Neural progenitor cell (in vitro differentiated cells): Measurements from ENCODE around the gene NEK6. TPM values are rescaled to one million over a fixed set of nuclear protein-coding genes. Genes with fewer than 3 reads are reported as not detected.
A peak's percentile ranks its signal among the peaks of the same experiment; 100 is the strongest.

ENCODE experiments used
- DNase-seq: peaks from one replicate; pipeline ENCODE4 v3.0.0-alpha.2; 2016; ENCODE audit warnings: low spot score
- H2AFZ ChIP-seq: fragments of 200-600 bp; sonication (generic); replicated peaks from 2 replicates; pipeline ENCODE4 v1.6.1; 2016; ENCODE audit warnings: antibody characterized with exemption
- H3F3A ChIP-seq: fragments of 200-600 bp; sonication (generic); 2 replicates; pipeline ENCODE4 v1.6.1; 2016; ENCODE audit warnings: antibody characterized with exemption, low read depth
- H3K27ac ChIP-seq: fragments of 200-600 bp; sonication (generic); 2 replicates; pipeline ENCODE4 v1.5.1; 2016; ENCODE audit warnings: mild to moderate bottlenecking
- H3K27me3 ChIP-seq: fragments of 200-600 bp; sonication (generic); 2 replicates; pipeline ENCODE4 v1.6.1; 2016; ENCODE audit warnings: mild to moderate bottlenecking, moderate library complexity
- H3K36me3 ChIP-seq: fragments of 200-600 bp; sonication (generic); 2 replicates; pipeline ENCODE4 v1.5.1; 2016
- H3K4me1 ChIP-seq: fragments of 200-600 bp; sonication (generic); 2 replicates; pipeline ENCODE4 v1.6.1; 2016; ENCODE audit warnings: mixed run types
- H3K4me2 ChIP-seq: fragments of 200-600 bp; sonication (generic); 2 replicates; pipeline ENCODE4 v1.6.1; 2016
- H3K4me3 ChIP-seq: fragments of 200-600 bp; sonication (generic); 2 replicates; pipeline ENCODE4 v1.5.1; 2016
- H3K79me2 ChIP-seq: fragments of 200-600 bp; sonication (generic); 2 replicates; pipeline ENCODE4 v1.6.1; 2016; ENCODE audit warnings: low read depth
- H3K9ac ChIP-seq: fragments of 200-600 bp; sonication (generic); 2 replicates; pipeline ENCODE4 v1.6.1; 2016
- H3K9me3 ChIP-seq: fragments of 200-600 bp; sonication (generic); 2 replicates; pipeline ENCODE4 v1.5.1; 2016; ENCODE audit warnings: low read depth
- H4K20me1 ChIP-seq: fragments of 200-600 bp; sonication (generic); 2 replicates; pipeline ENCODE4 v1.6.1; 2016; ENCODE audit warnings: low read depth
- H3K27ac Mint-ChIP-seq: 3 replicates; pipeline ENCODE4 v1.8.0; 2021; ENCODE audit warnings: mixed read lengths
- H3K27me3 Mint-ChIP-seq: 2 replicates; pipeline ENCODE4 v1.8.0; 2022; ENCODE audit warnings: low read depth, mild to moderate bottlenecking, inconsistent platforms, moderate library complexity, mixed read lengths; ENCODE audit not compliant: insufficient read depth
- H3K36me3 Mint-ChIP-seq: 3 replicates; pipeline ENCODE4 v1.8.0; 2021; ENCODE audit warnings: mixed read lengths
- H3K4me1 Mint-ChIP-seq: 3 replicates; pipeline ENCODE4 v1.8.0; 2021; ENCODE audit warnings: mixed read lengths
- H3K4me3 Mint-ChIP-seq: 3 replicates; pipeline ENCODE4 v1.8.0; 2021; ENCODE audit warnings: mild to moderate bottlenecking, moderate library complexity, mixed read lengths
- H3K9me3 Mint-ChIP-seq: 3 replicates; pipeline ENCODE4 v1.8.0; 2020; ENCODE audit warnings: mixed read lengths
- EZH2 ChIP-seq: fragments of 200-600 bp; sonication (generic); IDR thresholded peaks from 2 replicates; pipeline ENCODE4 v1.6.1; 2017; ENCODE audit warnings: antibody characterized with exemption, mild to moderate bottlenecking, moderate library complexity
- EZH2phosphoT487 ChIP-seq: fragments of 200-600 bp; sonication (generic); IDR thresholded peaks from 2 replicates; pipeline ENCODE4 v1.6.1; 2017; ENCODE audit warnings: antibody characterized with exemption
- total RNA-seq: library from RNA; depleted of rRNA; stranded (reverse); fragments of >200 nt; gene quantifications from 2 replicates; pipeline ENCODE4 v1.2.3, GENCODE V29; 2015; ENCODE audit warnings: low replicate concordance
- TF ChIP-seq, protein P1 (sequence below): fragments of 200-600 bp; sonication (generic); IDR thresholded peaks from 2 replicates; pipeline ENCODE4 v1.5.1; 2017; ENCODE audit warnings: antibody characterized with exemption, mild to moderate bottlenecking

NEK6 gene
- total RNA-seq, 1 donor from 2014 or later: 18.5 TPM

- Histone ChIP-seq H3K4me2 (no peak overlapping the region), H3K79me2 (peaks cover 11% of the 10 kb centered on the region), H3K27me3 (no peaks in the 10 kb centered on the region), H3K9ac (no peak overlapping the region), H3K36me3 (no peaks in the 10 kb centered on the region), H3K9me3 (no peaks in the 10 kb centered on the region), H3F3A (peaks cover 3% of the 10 kb centered on the region), H2AFZ (no peak overlapping the region), H3K27ac (no peak overlapping the region), H3K4me1 (peaks cover 16% of the 10 kb centered on the region), H3K4me3 (no peak overlapping the region), H4K20me1 (peaks cover 42% of the 10 kb centered on the region)
- H3K36me3 Mint-ChIP-seq: no peaks in the 10 kb centered on the region
- peaks cover 41% of the 10 kb centered on the region for H3K4me1 Mint-ChIP-seq
- H3K27ac Mint-ChIP-seq: peak overlapping the region; percentile 29
- H3K4me3 Mint-ChIP-seq: no peak overlapping the region
- TF ChIP-seq EZH2phosphoT487 (no peak), EZH2 (no peak)
- TF ChIP-seq, protein P1, sequence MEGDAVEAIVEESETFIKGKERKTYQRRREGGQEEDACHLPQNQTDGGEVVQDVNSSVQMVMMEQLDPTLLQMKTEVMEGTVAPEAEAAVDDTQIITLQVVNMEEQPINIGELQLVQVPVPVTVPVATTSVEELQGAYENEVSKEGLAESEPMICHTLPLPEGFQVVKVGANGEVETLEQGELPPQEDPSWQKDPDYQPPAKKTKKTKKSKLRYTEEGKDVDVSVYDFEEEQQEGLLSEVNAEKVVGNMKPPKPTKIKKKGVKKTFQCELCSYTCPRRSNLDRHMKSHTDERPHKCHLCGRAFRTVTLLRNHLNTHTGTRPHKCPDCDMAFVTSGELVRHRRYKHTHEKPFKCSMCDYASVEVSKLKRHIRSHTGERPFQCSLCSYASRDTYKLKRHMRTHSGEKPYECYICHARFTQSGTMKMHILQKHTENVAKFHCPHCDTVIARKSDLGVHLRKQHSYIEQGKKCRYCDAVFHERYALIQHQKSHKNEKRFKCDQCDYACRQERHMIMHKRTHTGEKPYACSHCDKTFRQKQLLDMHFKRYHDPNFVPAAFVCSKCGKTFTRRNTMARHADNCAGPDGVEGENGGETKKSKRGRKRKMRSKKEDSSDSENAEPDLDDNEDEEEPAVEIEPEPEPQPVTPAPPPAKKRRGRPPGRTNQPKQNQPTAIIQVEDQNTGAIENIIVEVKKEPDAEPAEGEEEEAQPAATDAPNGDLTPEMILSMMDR: no peak
- peaks cover 13% of the 10 kb centered on the region for H3K27me3 Mint-ChIP-seq
- no peaks in the 10 kb centered on the region for H3K9me3 Mint-ChIP-seq
- DNase-seq: no peak
These were observed 19.7 kb downstream of the NEK6 start for GRCh38 chr9:124277420-124277819.

DNA sequence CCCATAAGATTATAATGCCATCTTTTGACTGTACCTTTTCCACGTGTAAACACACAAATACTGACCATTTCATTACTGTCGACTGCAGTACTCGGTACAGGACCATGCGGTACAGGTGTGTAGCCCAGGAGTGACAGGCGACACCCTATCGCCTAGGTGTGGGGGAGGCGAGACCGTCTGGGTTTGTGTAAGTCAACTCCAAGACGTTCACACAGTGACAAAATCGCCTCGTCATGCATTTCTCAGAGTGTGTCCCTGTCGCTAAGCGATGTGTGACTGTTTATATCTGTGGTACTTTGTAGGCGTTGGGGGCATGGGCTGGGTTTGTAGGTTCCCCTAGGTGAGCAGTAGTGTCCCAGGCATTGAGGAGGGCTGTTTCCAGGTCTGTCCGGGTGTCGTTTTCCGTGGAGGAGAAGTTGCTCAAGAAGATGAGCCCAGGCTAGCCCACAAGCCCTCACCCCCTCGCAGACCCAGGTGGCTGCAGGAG is 20.3 kb downstream of the NEK6 start:
- Histone ChIP-seq H3K27ac (no peak overlapping the region), H4K20me1 (peaks cover 41% of the 10 kb centered on the region)

DNA sequence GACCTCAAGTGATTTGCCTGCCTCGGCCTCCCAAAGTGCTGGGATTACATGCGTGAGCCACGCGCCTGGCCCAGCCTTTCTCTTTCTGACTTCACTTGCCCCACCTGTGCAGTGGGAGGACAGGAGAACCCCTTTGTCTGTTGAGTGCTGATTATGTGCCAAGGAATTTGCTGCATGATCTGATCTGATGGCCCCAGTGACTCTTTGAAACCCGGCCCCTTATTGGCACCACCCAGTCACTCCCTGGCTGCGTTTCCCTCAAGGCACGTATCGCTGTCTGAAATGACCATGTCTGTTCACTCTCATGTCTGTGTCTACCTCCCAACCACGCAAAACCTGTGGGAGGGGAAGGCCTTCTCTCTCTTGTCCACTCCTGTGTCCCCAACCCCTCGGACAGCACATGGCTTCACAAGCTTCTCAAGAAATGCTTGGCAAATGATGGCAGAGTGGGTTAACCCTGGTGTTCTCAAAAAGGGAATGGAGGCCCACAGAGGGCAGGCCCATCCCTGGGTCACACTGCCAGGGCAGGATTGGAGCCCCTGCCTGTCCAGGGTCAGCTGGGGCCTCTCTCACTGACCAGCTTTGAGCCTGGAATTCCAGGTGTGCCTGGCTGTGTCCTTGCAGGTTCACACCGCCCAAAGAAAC is 21.9 kb downstream of the NEK6 start:
- H3K9ac ChIP-seq: no peak overlapping the region
- no peak overlapping the region for H2AFZ ChIP-seq
- peaks cover 3% of the 10 kb centered on the region for H3F3A ChIP-seq
- Mint-ChIP-seq H3K27ac (peak overlapping the region; percentile 60), H3K36me3 (no peaks in the 10 kb centered on the region), H3K4me3 (no peak overlapping the region), H3K9me3 (no peaks in the 10 kb centered on the region), H3K27me3 (peaks cover 13% of the 10 kb centered on the region), H3K4me1 (peaks cover 44% of the 10 kb centered on the region)
- DNase-seq: no peak
- H3K36me3 ChIP-seq: no peaks in the 10 kb centered on the region
- no peak overlapping the region for H3K4me2 ChIP-seq
- no peaks in the 10 kb centered on the region for H3K27me3 ChIP-seq
- no peaks in the 10 kb centered on the region for H3K9me3 ChIP-seq
- no peak overlapping the region for H3K27ac ChIP-seq
- H3K79me2 ChIP-seq: peaks cover 9% of the 10 kb centered on the region
- H4K20me1 ChIP-seq: peaks cover 30% of the 10 kb centered on the region
- no peak overlapping the region for H3K4me3 ChIP-seq
- TF ChIP-seq EZH2 (no peak), EZH2phosphoT487 (no peak)
- TF ChIP-seq, protein P1: no peak
- H3K4me1 ChIP-seq: peaks cover 11% of the 10 kb centered on the region

More for the DNA sequence above, 20.3 kb downstream of the NEK6 start:
- peaks cover 9% of the 10 kb centered on the region for H3K79me2 ChIP-seq
- no peak overlapping the region for H3K4me3 ChIP-seq
- Mint-ChIP-seq H3K9me3 (no peaks in the 10 kb centered on the region), H3K27me3 (peaks cover 13% of the 10 kb centered on the region), H3K27ac (no peak overlapping the region), H3K4me1 (peaks cover 41% of the 10 kb centered on the region), H3K36me3 (no peaks in the 10 kb centered on the region), H3K4me3 (no peak overlapping the region)
- no peaks in the 10 kb centered on the region for H3K36me3 ChIP-seq
- TF ChIP-seq, protein P1: no peak
- no peak for TF ChIP-seq EZH2
- no peak for TF ChIP-seq EZH2phosphoT487
- no peak overlapping the region for H3K9ac ChIP-seq
- H3K4me1 ChIP-seq: peaks cover 16% of the 10 kb centered on the region
- no peaks in the 10 kb centered on the region for H3K9me3 ChIP-seq
- no peaks in the 10 kb centered on the region for H3K27me3 ChIP-seq
- no peak for DNase-seq
- H3K4me2 ChIP-seq: no peak overlapping the region
- H3F3A ChIP-seq: peaks cover 3% of the 10 kb centered on the region
- no peak overlapping the region for H2AFZ ChIP-seq
